ENCODE results near the gene CD7. TPM values are rescaled to one million over a fixed set of nuclear protein-coding genes. Genes with fewer than 3 reads are reported as not detected.

Gene CD7
- total RNA-seq, 1 donor from 2014 or later = 0.83 TPM

- no peaks in the 10 kb centered on the region for H3K36me3 Mint-ChIP-seq
- TF ChIP-seq CTCF (IDR thresholded peaks at IDR 0.05; ENCODE audit: unreplicated experiment) = no peak
- H3K27ac Mint-ChIP-seq = no peak overlapping the region
- H3K4me3 Mint-ChIP-seq = no peak overlapping the region
- peaks cover 6% of the 10 kb centered on the region for H3K4me1 Mint-ChIP-seq
- H3K9me3 Mint-ChIP-seq = no peaks in the 10 kb centered on the region
- no peak for DNase-seq (ENCODE audit: low spot score in 2 of 2, unreplicated experiment in 2 of 2)
- H3K27me3 Mint-ChIP-seq (ENCODE audit: low read depth) = peaks cover 23% of the 10 kb centered on the region
Observed at GRCh38 chr17:82313195-82314011, 4.0 kb downstream of the CD7 start.

GRCh38 chr17:82311971-82312370 is 5.4 kb downstream of the CD7 start:
- peaks cover 27% of the 10 kb centered on the region for H3K27me3 Mint-ChIP-seq (ENCODE audit: low read depth)
- H3K27ac Mint-ChIP-seq = no peak overlapping the region
- no peak for DNase-seq (ENCODE audit: low spot score in 2 of 2, unreplicated experiment in 2 of 2)
- H3K4me3 Mint-ChIP-seq = no peak overlapping the region
- H3K9me3 Mint-ChIP-seq = no peaks in the 10 kb centered on the region
- H3K36me3 Mint-ChIP-seq = no peaks in the 10 kb centered on the region
- no peak for TF ChIP-seq CTCF (IDR thresholded peaks at IDR 0.05; ENCODE audit: unreplicated experiment)
- peaks cover 6% of the 10 kb centered on the region for H3K4me1 Mint-ChIP-seq

GRCh38 chr17:82310877-82311276 is 6.5 kb downstream of the CD7 start:
- DNase-seq (ENCODE audit: low spot score in 2 of 2, unreplicated experiment in 2 of 2) = no peak
- no peaks in the 10 kb centered on the region for H3K9me3 Mint-ChIP-seq
- peaks cover 26% of the 10 kb centered on the region for H3K27me3 Mint-ChIP-seq (ENCODE audit: low read depth)
- peaks cover 4% of the 10 kb centered on the region for H3K4me1 Mint-ChIP-seq
- no peak overlapping the region for H3K4me3 Mint-ChIP-seq
- no peak overlapping the region for H3K27ac Mint-ChIP-seq
- H3K36me3 Mint-ChIP-seq = no peaks in the 10 kb centered on the region
- no peak for TF ChIP-seq CTCF (IDR thresholded peaks at IDR 0.05; ENCODE audit: unreplicated experiment)

- peaks cover 21% of the 10 kb centered on the region for H3K27me3 Mint-ChIP-seq (ENCODE audit: low read depth)
- H3K27ac Mint-ChIP-seq = no peak overlapping the region
- H3K4me1 Mint-ChIP-seq = peaks cover 3% of the 10 kb centered on the region
- no peak for DNase-seq (ENCODE audit: low spot score in 2 of 2, unreplicated experiment in 2 of 2)
- TF ChIP-seq CTCF (IDR thresholded peaks at IDR 0.05; ENCODE audit: unreplicated experiment) = no peak
- H3K4me3 Mint-ChIP-seq = no peak overlapping the region
- no peaks in the 10 kb centered on the region for H3K9me3 Mint-ChIP-seq
- H3K36me3 Mint-ChIP-seq = no peaks in the 10 kb centered on the region
Observed at GRCh38 chr17:82309656-82310570, 7.5 kb downstream of the CD7 start.

- peaks cover 18% of the 10 kb centered on the region for H3K27me3 Mint-ChIP-seq (ENCODE audit: low read depth)
- TF ChIP-seq CTCF (IDR thresholded peaks at IDR 0.05; ENCODE audit: unreplicated experiment) = no peak
- H3K9me3 Mint-ChIP-seq = no peaks in the 10 kb centered on the region
- no peak overlapping the region for H3K27ac Mint-ChIP-seq
- no peak for DNase-seq (ENCODE audit: low spot score in 2 of 2, unreplicated experiment in 2 of 2)
- H3K4me3 Mint-ChIP-seq = no peak overlapping the region
- H3K36me3 Mint-ChIP-seq = no peaks in the 10 kb centered on the region
- peaks cover 23% of the 10 kb centered on the region for H3K4me1 Mint-ChIP-seq
Observed at GRCh38 chr17:82305727-82306300, 11.6 kb downstream of the CD7 start.

All from mesothelial cell of epicardium (in vitro differentiated cells).